ENCODE data around the gene GPR156. TPM values are rescaled to one million over a fixed set of nuclear protein-coding genes. Genes with fewer than 3 reads are reported as not detected.

GPR156 gene
- polyA plus RNA-seq, 1 donor (not counting 4 experiments of a cell fraction or from before 2014, with no cell fraction given), result 0.17 TPM

DNA sequence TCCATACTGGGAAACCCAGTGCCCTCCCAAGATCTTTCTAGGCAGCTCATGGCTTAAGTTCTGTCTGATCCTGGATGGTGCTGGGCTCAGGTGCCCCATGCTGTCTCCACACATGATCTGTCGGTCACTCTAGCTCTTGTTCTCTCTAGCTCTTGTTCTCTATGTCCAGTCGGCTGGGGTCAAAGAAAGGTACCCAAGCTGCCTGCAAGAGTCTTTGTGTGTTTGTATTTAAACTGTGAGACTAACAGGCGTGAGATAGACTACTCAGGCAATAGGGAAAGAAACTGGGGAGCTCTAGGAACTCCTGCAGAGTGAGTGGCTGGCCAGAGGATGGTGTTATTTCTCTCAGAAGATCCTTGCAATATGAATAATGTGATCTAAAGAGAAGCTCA lies 40.2 kb downstream of the GPR156 start:
- H3K9me1 ChIP-seq (ENCODE audit: control insufficient read depth, extremely low read depth, insufficient read depth, low read length), result no peaks in the 10 kb centered on the region
- no peak overlapping the region for H2AFZ ChIP-seq (ENCODE audit: control insufficient read depth, low read length)
- no peak overlapping the region for H3K4me2 ChIP-seq (ENCODE audit: control insufficient read depth, extremely low read depth, insufficient read depth, low read depth, low read length)
- no peak overlapping the region for H3K9ac ChIP-seq (ENCODE audit: control insufficient read depth, extremely low read depth, insufficient read depth, low read length)
- FAIRE-seq (no peak), DNase-seq (ENCODE audit: low read depth, low spot score) (no peak)
- no peaks in the 10 kb centered on the region for H3K9me3 ChIP-seq (ENCODE audit: control insufficient read depth, low read depth, low read length)
- H3K27me3 ChIP-seq (ENCODE audit: control insufficient read depth, extremely low read depth, insufficient read depth, low read length), result no peaks in the 10 kb centered on the region
- no peak overlapping the region for H3K27ac ChIP-seq (ENCODE audit: control insufficient read depth, insufficient read depth, low read length)
- no peaks in the 10 kb centered on the region for H3K4me1 ChIP-seq (ENCODE audit: control insufficient read depth, extremely low read depth, insufficient read depth, low read length)
- no peak overlapping the region for H3K4me3 ChIP-seq (ENCODE audit: control insufficient read depth in 2 of 3, extremely low read depth in 1 of 3, insufficient read depth in 2 of 3, low read depth in 1 of 3, low read length in 3 of 3)
- no peaks in the 10 kb centered on the region for H3K79me2 ChIP-seq (ENCODE audit: control insufficient read depth, insufficient read depth, low read length)
- TF ChIP-seq, protein P1, sequence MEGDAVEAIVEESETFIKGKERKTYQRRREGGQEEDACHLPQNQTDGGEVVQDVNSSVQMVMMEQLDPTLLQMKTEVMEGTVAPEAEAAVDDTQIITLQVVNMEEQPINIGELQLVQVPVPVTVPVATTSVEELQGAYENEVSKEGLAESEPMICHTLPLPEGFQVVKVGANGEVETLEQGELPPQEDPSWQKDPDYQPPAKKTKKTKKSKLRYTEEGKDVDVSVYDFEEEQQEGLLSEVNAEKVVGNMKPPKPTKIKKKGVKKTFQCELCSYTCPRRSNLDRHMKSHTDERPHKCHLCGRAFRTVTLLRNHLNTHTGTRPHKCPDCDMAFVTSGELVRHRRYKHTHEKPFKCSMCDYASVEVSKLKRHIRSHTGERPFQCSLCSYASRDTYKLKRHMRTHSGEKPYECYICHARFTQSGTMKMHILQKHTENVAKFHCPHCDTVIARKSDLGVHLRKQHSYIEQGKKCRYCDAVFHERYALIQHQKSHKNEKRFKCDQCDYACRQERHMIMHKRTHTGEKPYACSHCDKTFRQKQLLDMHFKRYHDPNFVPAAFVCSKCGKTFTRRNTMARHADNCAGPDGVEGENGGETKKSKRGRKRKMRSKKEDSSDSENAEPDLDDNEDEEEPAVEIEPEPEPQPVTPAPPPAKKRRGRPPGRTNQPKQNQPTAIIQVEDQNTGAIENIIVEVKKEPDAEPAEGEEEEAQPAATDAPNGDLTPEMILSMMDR (optimal IDR thresholded peaks at IDR 0.05 in 1 of 3, IDR thresholded peaks at IDR 0.05 in 1 of 3, conservative IDR thresholded peaks at IDR 0.05 in 1 of 3; ENCODE audit: extremely low read depth in 1 of 3, insufficient read depth in 2 of 3, low read length in 3 of 3), result no peak
- no peak for TF ChIP-seq EZH2 (IDR thresholded peaks at IDR 0.05; ENCODE audit: low read length)
- no peaks in the 10 kb centered on the region for H4K20me1 ChIP-seq (ENCODE audit: control insufficient read depth, extremely low read depth, insufficient read depth, low read length)
- H3K36me3 ChIP-seq (ENCODE audit: control insufficient read depth in 2 of 2, extremely low read depth in 1 of 2, insufficient read depth in 2 of 2, low read length in 2 of 2), result no peaks in the 10 kb centered on the region
- dilution Hi-C loops (cut with MboI; ENCODE audit: extremely low pct_ligation_motif_present, low sequenced_read_pairs), result no loop called here

DNA sequence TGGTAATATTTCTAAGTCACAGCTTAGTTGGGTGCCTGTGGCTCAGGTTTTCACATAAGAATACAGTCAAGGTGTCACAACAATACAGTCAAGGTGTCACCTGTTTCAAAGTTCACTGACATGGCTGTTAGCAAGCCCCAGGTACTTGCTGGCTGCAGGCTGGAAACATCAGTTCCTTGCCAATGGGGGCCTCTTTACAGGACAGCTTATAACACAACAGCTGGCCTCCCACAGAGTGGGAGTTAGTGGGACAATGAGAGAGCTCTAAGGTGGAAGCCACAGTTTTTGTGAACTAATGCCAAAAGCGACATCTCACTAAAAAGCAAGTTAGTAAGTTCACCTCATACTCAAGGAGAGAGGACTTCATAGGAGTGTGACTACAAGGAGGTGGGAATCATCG lies 45.4 kb downstream of the GPR156 start:
- DNase-seq (ENCODE audit: low read depth, low spot score) (no peak), FAIRE-seq (no peak)
- no peak overlapping the region for H3K27ac ChIP-seq (ENCODE audit: control insufficient read depth, insufficient read depth, low read length)
- TF ChIP-seq, protein P1 (optimal IDR thresholded peaks at IDR 0.05 in 1 of 3, IDR thresholded peaks at IDR 0.05 in 1 of 3, conservative IDR thresholded peaks at IDR 0.05 in 1 of 3; ENCODE audit: extremely low read depth in 1 of 3, insufficient read depth in 2 of 3, low read length in 3 of 3), result no peak
- no peak for TF ChIP-seq EZH2 (IDR thresholded peaks at IDR 0.05; ENCODE audit: low read length)
- no peaks in the 10 kb centered on the region for H3K79me2 ChIP-seq (ENCODE audit: control insufficient read depth, insufficient read depth, low read length)
- no peaks in the 10 kb centered on the region for H4K20me1 ChIP-seq (ENCODE audit: control insufficient read depth, extremely low read depth, insufficient read depth, low read length)
- H2AFZ ChIP-seq (ENCODE audit: control insufficient read depth, low read length), result no peak overlapping the region
- no peaks in the 10 kb centered on the region for H3K9me1 ChIP-seq (ENCODE audit: control insufficient read depth, extremely low read depth, insufficient read depth, low read length)
- no peaks in the 10 kb centered on the region for H3K9me3 ChIP-seq (ENCODE audit: control insufficient read depth, low read depth, low read length)
- dilution Hi-C loops (cut with MboI; ENCODE audit: extremely low pct_ligation_motif_present, low sequenced_read_pairs), result no loop called here
- H3K4me3 ChIP-seq (ENCODE audit: control insufficient read depth in 2 of 3, extremely low read depth in 1 of 3, insufficient read depth in 2 of 3, low read depth in 1 of 3, low read length in 3 of 3), result no peak overlapping the region
- H3K4me1 ChIP-seq (ENCODE audit: control insufficient read depth, extremely low read depth, insufficient read depth, low read length), result no peaks in the 10 kb centered on the region
- H3K9ac ChIP-seq (ENCODE audit: control insufficient read depth, extremely low read depth, insufficient read depth, low read length), result no peak overlapping the region
- peaks cover 5% of the 10 kb centered on the region for H3K27me3 ChIP-seq (ENCODE audit: control insufficient read depth, extremely low read depth, insufficient read depth, low read length)
- H3K36me3 ChIP-seq (ENCODE audit: control insufficient read depth in 2 of 2, extremely low read depth in 1 of 2, insufficient read depth in 2 of 2, low read length in 2 of 2), result no peaks in the 10 kb centered on the region
- no peak overlapping the region for H3K4me2 ChIP-seq (ENCODE audit: control insufficient read depth, extremely low read depth, insufficient read depth, low read depth, low read length)

Measured in keratinocyte (primary cell).